B cell (primary cell): ENCODE measurements around the gene INPP4A. TPM values are rescaled to one million over a fixed set of nuclear protein-coding genes. Genes with fewer than 3 reads are reported as not detected.

Source experiments
- ATAC-seq: fragments of 200-7000 bp; cut with Tn5 transposase; one replicate; pipeline ENCODE4 v1.10.0; 2021; ENCODE audit warnings: low read depth, mild to moderate bottlenecking, moderate number of reproducible peaks, moderate library complexity
- CTCF ChIA-PET: fragments of 350-600 bp; sonication (Branson Sonifier 250); formaldehyde crosslinking; loops from one replicate; lab custom pipeline; 2021; ENCODE audit warnings: antibody characterized with exemption, inconsistent platforms; lab: Charles Lee
- POLR2A ChIA-PET: fragments of 350-600 bp; sonication (Branson Sonifier 250); formaldehyde crosslinking; loops from one replicate; lab custom pipeline; 2021; ENCODE audit warnings: antibody characterized with exemption; lab: Charles Lee
- DNase-seq: peaks from one replicate; pipeline ENCODE4 v3.0.0; 2013
- H2AFZ ChIP-seq: 2 replicates; pipeline ENCODE4 v1.6.1; 2012; ENCODE audit warnings: mild to moderate bottlenecking, low read depth, low read length; ENCODE audit not compliant: insufficient read depth, poor library complexity, severe bottlenecking
- H3K27ac ChIP-seq, 2 donors: 1 replicate in 1 of 2; 2 replicates in 1 of 2; pipeline ENCODE4 v1.5.1; 2012 to 2013; ENCODE audit warnings: low read length in 2 of 2, mild to moderate bottlenecking in 2 of 2, moderate library complexity in 1 of 2
- H3K27me3 ChIP-seq, 4 experiments: fragments of 200-600 bp in 1 of 4; sonication (generic) in 1 of 4; replicated peaks in 1 of 4; 1 replicate in 2 of 4; 2 replicates in 2 of 4; pipeline versions ENCODE4 v1.6.1 to v1.7.0; 2013 to 2016; ENCODE audit warnings: low read length in 3 of 4, mild to moderate bottlenecking in 2 of 4, mixed read lengths in 1 of 4, moderate library complexity in 1 of 4; ENCODE audit not compliant: insufficient read depth in 4 of 4, control insufficient read depth in 3 of 4; ENCODE audit errors: control extremely low read depth in 1 of 4
- H3K36me3 ChIP-seq, 2 experiments: replicated peaks in 1 of 2; 1 replicate in 1 of 2; 2 replicates in 1 of 2; pipeline versions ENCODE4 v1.6.1 to v1.7.1; 2013; ENCODE audit warnings: low read length in 1 of 2; ENCODE audit not compliant: insufficient read depth in 2 of 2, control insufficient read depth in 1 of 2; ENCODE audit errors: control extremely low read depth in 1 of 2, extremely low read depth in 1 of 2
- H3K4me1 ChIP-seq, 2 donors: fragments of 200-600 bp in 1 of 2; sonication (generic) in 1 of 2; 1 replicate in 1 of 2; 2 replicates in 1 of 2; pipeline versions ENCODE4 v1.5.1 to v1.6.1; 2013 to 2017; ENCODE audit warnings: low read length in 2 of 2; ENCODE audit not compliant: control insufficient read depth in 2 of 2, insufficient read depth in 2 of 2
- H3K4me2 ChIP-seq: replicated peaks from 2 replicates; pipeline ENCODE3; 2012; ENCODE audit warnings: mild to moderate bottlenecking, low read depth, low read length; ENCODE audit not compliant: poor library complexity, severe bottlenecking
- H3K4me3 ChIP-seq, 5 experiments: fragments of 200-600 bp in 1 of 5; sonication (generic) in 1 of 5; 1 replicate in 3 of 5; 2 replicates in 2 of 5; pipeline versions ENCODE4 v1.5.1 to v1.7.0; 2011 to 2016; ENCODE audit warnings: low read length in 4 of 5, mild to moderate bottlenecking in 4 of 5, low read depth in 2 of 5, control low read depth in 1 of 5, moderate library complexity in 1 of 5; ENCODE audit not compliant: insufficient read depth in 1 of 5; ENCODE audit errors: control extremely low read depth in 1 of 5, extremely low read depth in 1 of 5
- H3K79me2 ChIP-seq: fragments of 200-600 bp; sonication (generic); one replicate; pipeline ENCODE4 v1.6.0; 2016; ENCODE audit warnings: low read length; ENCODE audit not compliant: control insufficient read depth, insufficient read depth
- H3K9ac ChIP-seq: fragments of 200-600 bp; sonication (generic); 2 replicates; pipeline ENCODE4 v1.6.1; 2017; ENCODE audit warnings: mild to moderate bottlenecking, low read length, moderate library complexity
- H3K9me3 ChIP-seq, 3 donors: one replicate each; pipeline versions ENCODE4 v1.6.1 to v1.7.1; 2013; ENCODE audit warnings: low read length in 2 of 3; ENCODE audit not compliant: control insufficient read depth in 2 of 3, insufficient read depth in 1 of 3; ENCODE audit errors: control extremely low read depth in 1 of 3
- H4K20me1 ChIP-seq: 2 replicates; pipeline ENCODE4 v1.6.0; 2012; ENCODE audit warnings: mild to moderate bottlenecking, low read length; ENCODE audit not compliant: insufficient read depth, control insufficient read depth, poor library complexity, severe bottlenecking
- H3K27ac Mint-ChIP-seq: one replicate; pipeline ENCODE4 v1.8.0; 2021; ENCODE audit warnings: mixed read lengths
- H3K27me3 Mint-ChIP-seq: one replicate; pipeline ENCODE4 v1.8.0; 2021; ENCODE audit warnings: mixed read lengths
- H3K4me1 Mint-ChIP-seq: one replicate; pipeline ENCODE4 v1.8.0; 2021; ENCODE audit warnings: mixed read lengths
- H3K4me3 Mint-ChIP-seq: one replicate; pipeline ENCODE4 v1.8.0; 2021; ENCODE audit warnings: mixed read lengths
- H3K9me3 Mint-ChIP-seq: one replicate; pipeline ENCODE4 v1.8.0; 2022; ENCODE audit warnings: mixed read lengths; ENCODE audit not compliant: insufficient read depth
- CTCF ChIP-seq: fragments of 200-600 bp; IDR thresholded peaks from one replicate; pipeline ENCODE4 v1.8.0; 2022; ENCODE audit warnings: antibody characterized with exemption, mild to moderate bottlenecking
- EZH2 ChIP-seq: IDR thresholded peaks from 2 replicates; pipeline ENCODE4 v1.6.1; 2012; ENCODE audit warnings: borderline replicate concordance, low read depth, mild to moderate bottlenecking, moderate library complexity, low read length; ENCODE audit not compliant: insufficient read depth, poor library complexity, severe bottlenecking
- WGBS: methylation state at CpG from one replicate; pipeline ENCODE4 v1.1.5; 2013; ENCODE audit warnings: missing lambda C conversion rate; ENCODE audit not compliant: insufficient coverage; 5-methylcytosine and 5-hydroxymethylcytosine counted together
- intact Hi-C: fragments of 100-400 bp; cut with micrococcal nuclease; formaldehyde crosslinking; loops from one replicate; pipeline ENCODE4 v1.10.0; 2022
- polyA plus RNA-seq: library from polyadenylated mRNA; depleted of rRNA; stranded (reverse); fragments of >200 nt; gene quantifications from 2 replicates; pipeline ENCODE4 v1.2.3, GENCODE V29; 2012
- total RNA-seq, 2 donors: library from RNA; stranded (reverse); fragments of 120-200 nt in 1 of 2; gene quantifications; 1 replicate in 1 of 2; 2 replicates in 1 of 2; pipeline versions ENCODE4 v1.2.3 to v1.2.4, GENCODE V29; 2013 to 2022

Gene INPP4A
- total and polyA plus RNA-seq, 2 donors (not counting 1 experiment from before 2014, with no cell fraction given): 10.7 to 22.5 TPM

- no peak overlapping the region for H3K4me2 ChIP-seq
These were observed 35.9 kb downstream of the INPP4A start for GRCh38 chr2:98480598-98480997.

GRCh38 chr2:98482362-98482761 is 37.7 kb downstream of the INPP4A start:
- ATAC-seq (no peak), DNase-seq (no peak)
- no peak overlapping the region for H3K9ac ChIP-seq
- Mint-ChIP-seq H3K27me3 (no peaks in the 10 kb centered on the region), H3K9me3 (no peaks in the 10 kb centered on the region), H3K4me1 (peaks cover 56% of the 10 kb centered on the region), H3K27ac (no peak overlapping the region), H3K4me3 (no peak overlapping the region)
- peaks cover 0 to 4% (median 0%) of the 10 kb centered on the region in 4 experiments for H3K27me3 ChIP-seq
- H3K36me3 ChIP-seq: no peaks in the 10 kb centered on the region
- H3K4me1 ChIP-seq: peaks cover 24 to 55% of the 10 kb centered on the region in 2 donors
- no peak overlapping the region for H2AFZ ChIP-seq
- no peak overlapping the region for H3K4me3 ChIP-seq
- peaks cover 53% of the 10 kb centered on the region for H3K79me2 ChIP-seq
- H3K9me3 ChIP-seq: no peaks in the 10 kb centered on the region
- no peaks in the 10 kb centered on the region for H4K20me1 ChIP-seq
- H3K4me2 ChIP-seq: no peak overlapping the region
- intact Hi-C loops: no loop called here
- 100% methylated on average over 1 of the region's 2 CpGs for WGBS
- CTCF ChIA-PET: interaction anchor here (1.6 kb wide), 1 partner anchor 18 kb away, joined by 4 read pairs; no protein-coding TSS in a partner anchor
- POLR2A ChIA-PET: no interaction called here
- H3K27ac ChIP-seq: no peak overlapping the region
- no peak for TF ChIP-seq EZH2
- no peak for TF ChIP-seq CTCF

More at GRCh38 chr2:98480598-98480997, 35.9 kb downstream of the INPP4A start:
- no peak for ATAC-seq
- Histone ChIP-seq H3K9ac (no peak overlapping the region), H3K4me3 (no peak overlapping the region), H3K79me2 (peaks cover 69% of the 10 kb centered on the region), H3K27ac (no peak overlapping the region), H3K27me3 (peaks cover 0 to 4% (median 0%) of the 10 kb centered on the region in 4 experiments), H4K20me1 (no peaks in the 10 kb centered on the region), H3K9me3 (peaks cover 0 to 5% (median 0%) of the 10 kb centered on the region in 3 donors), H3K4me1 (peaks cover 29 to 60% of the 10 kb centered on the region in 2 donors), H2AFZ (no peak overlapping the region), H3K36me3 (no peaks in the 10 kb centered on the region)
- no peaks in the 10 kb centered on the region for H3K9me3 Mint-ChIP-seq
- no peak for TF ChIP-seq CTCF
- TF ChIP-seq EZH2: no peak
- no peak overlapping the region for H3K4me3 Mint-ChIP-seq
- no peaks in the 10 kb centered on the region for H3K27me3 Mint-ChIP-seq
- CTCF ChIA-PET: interaction anchor here (1.4 kb wide), 1 partner anchor 8 kb away, joined by 5 read pairs; no protein-coding TSS in a partner anchor
- POLR2A ChIA-PET: no interaction called here
- WGBS: 95% methylated on average over 9 of the region's 9 CpGs
- intact Hi-C loops: no loop called here
- H3K27ac Mint-ChIP-seq: no peak overlapping the region
- DNase-seq: no peak
- H3K4me1 Mint-ChIP-seq: peaks cover 61% of the 10 kb centered on the region
